Calu3 (cell line): ENCODE measurements around the gene CELA2A. TPM values are rescaled to one million over a fixed set of nuclear protein-coding genes. Genes with fewer than 3 reads are reported as not detected.

Experiments used
- BruUV-seq: library from RNA; stranded (reverse); fragments of 400-500 nt; replicated peaks from 2 replicates; lab custom pipeline; 2021; lab: Mats Ljungman, UMichigan
- CTCF ChIA-PET: fragments of 300-600 bp; sonication (Branson Sonifier 250); formaldehyde crosslinking; loops from one replicate; lab custom pipeline; 2022; ENCODE audit warnings: antibody characterized with exemption; lab: Charles Lee
- DNase-seq: peaks from one replicate; pipeline ENCODE4 v3.0.0; 2022
- H3K27ac Mint-ChIP-seq: one replicate; pipeline ENCODE4 v1.8.0; 2022; ENCODE audit warnings: mixed read lengths; ENCODE audit not compliant: unreplicated experiment
- H3K27me3 Mint-ChIP-seq: one replicate; pipeline ENCODE4 v1.8.0; 2022; ENCODE audit warnings: mixed read lengths; ENCODE audit not compliant: unreplicated experiment
- H3K36me3 Mint-ChIP-seq: one replicate; pipeline ENCODE4 v1.8.0; 2022; ENCODE audit warnings: mild to moderate bottlenecking, moderate library complexity, mixed read lengths; ENCODE audit not compliant: insufficient read depth, unreplicated experiment
- H3K4me1 Mint-ChIP-seq: one replicate; pipeline ENCODE4 v1.8.0; 2022; ENCODE audit warnings: mild to moderate bottlenecking, low read depth, mixed read lengths; ENCODE audit not compliant: unreplicated experiment
- H3K4me3 Mint-ChIP-seq: one replicate; pipeline ENCODE4 v1.8.0; 2022; ENCODE audit warnings: mild to moderate bottlenecking, low read depth, moderate library complexity, mixed read lengths; ENCODE audit not compliant: unreplicated experiment
- H3K9me3 Mint-ChIP-seq: one replicate; pipeline ENCODE4 v1.8.0; 2022; ENCODE audit warnings: low read depth, mixed read lengths; ENCODE audit not compliant: unreplicated experiment
- CTCF ChIP-seq: fragments of 200-600 bp; IDR thresholded peaks from one replicate; pipeline ENCODE4 v1.8.0; 2022; ENCODE audit warnings: antibody characterized with exemption; ENCODE audit not compliant: unreplicated experiment
- intact Hi-C: fragments of 100-400 bp; cut with micrococcal nuclease; formaldehyde crosslinking; loops from one replicate; pipeline ENCODE4 v1.10.0; 2022; ENCODE audit not compliant: unreplicated experiment
- total RNA-seq: library from RNA; stranded (reverse); gene quantifications from 2 replicates; pipeline ENCODE4 v1.2.3, GENCODE V29; 2022

CELA2A gene
- total RNA-seq, 1 experiment from 2014 or later, result not detected

- CTCF ChIA-PET, result no interaction called here
- no peak overlapping the region for H3K4me3 Mint-ChIP-seq
- BruUV-seq, result no TSS peak
- intact Hi-C loops, result no loop called here
- TF ChIP-seq CTCF, result no peak
- peaks cover 3% of the 10 kb centered on the region for H3K36me3 Mint-ChIP-seq
- H3K4me1 Mint-ChIP-seq, result no peaks in the 10 kb centered on the region
- peaks cover 27% of the 10 kb centered on the region for H3K27me3 Mint-ChIP-seq
- H3K27ac Mint-ChIP-seq, result no peak overlapping the region
- no peaks in the 10 kb centered on the region for H3K9me3 Mint-ChIP-seq
- no peak for DNase-seq
These were observed 13.3 kb upstream of the CELA2A start for GRCh38 chr1:15443281-15443680.

GRCh38 chr1:15444468-15445389 is 11.8 kb upstream of the CELA2A start:
- BruUV-seq, result no TSS peak
- no peak for DNase-seq
- Mint-ChIP-seq H3K36me3 (no peaks in the 10 kb centered on the region), H3K4me1 (no peaks in the 10 kb centered on the region), H3K4me3 (no peak overlapping the region), H3K9me3 (no peaks in the 10 kb centered on the region), H3K27me3 (peaks cover 27% of the 10 kb centered on the region), H3K27ac (no peak overlapping the region)
- CTCF ChIA-PET, result no interaction called here
- no peak for TF ChIP-seq CTCF
- intact Hi-C loops, result no loop called here

- Mint-ChIP-seq H3K27ac (no peak overlapping the region), H3K36me3 (no peaks in the 10 kb centered on the region), H3K27me3 (peaks cover 27% of the 10 kb centered on the region), H3K4me1 (no peaks in the 10 kb centered on the region), H3K9me3 (no peaks in the 10 kb centered on the region), H3K4me3 (no peak overlapping the region)
- BruUV-seq, result no TSS peak
- intact Hi-C loops, result no loop called here
- CTCF ChIA-PET, result no interaction called here
- no peak for DNase-seq
- TF ChIP-seq CTCF, result no peak
These were observed 11.0 kb upstream of the CELA2A start for GRCh38 chr1:15445390-15446122.

- Mint-ChIP-seq H3K27me3 (peaks cover 27% of the 10 kb centered on the region), H3K36me3 (no peaks in the 10 kb centered on the region), H3K4me1 (no peaks in the 10 kb centered on the region), H3K27ac (no peak overlapping the region), H3K9me3 (no peaks in the 10 kb centered on the region), H3K4me3 (no peak overlapping the region)
- BruUV-seq, result no TSS peak
- CTCF ChIA-PET, result no interaction called here
- intact Hi-C loops, result no loop called here
- no peak for DNase-seq
- TF ChIP-seq CTCF, result no peak
These were observed 10.3 kb upstream of the CELA2A start for GRCh38 chr1:15446212-15446611.
